Measurements from ENCODE around the gene TRIM67.

TRIM67 gene

GRCh38 chr1:231161667-231162296 lies at the start of gene TRIM67:
Gene TRIM67, plus strand, starts transcription at chr1:231162058. Its CDS starts 912 bp downstream, at chr1:231162970.
- Histone ChIP-seq H3F3A (ENCODE audit: insufficient read depth, low read length) (no peaks in the 10 kb centered on the region), H3K79me2 (ENCODE audit: low read length) (no peaks in the 10 kb centered on the region), H3K4me1 (ENCODE audit: low read length) (no peaks in the 10 kb centered on the region), H3K9ac (ENCODE audit: low read length) (no peak within 1 kb of the TSS), H3K27ac (ENCODE audit: low read length) (no peak within 1 kb of the TSS), H3K9me2 (replicated peaks; ENCODE audit: insufficient read depth, low read length) (no peaks in the 10 kb centered on the region), H3K27me3 (replicated peaks; ENCODE audit: insufficient read depth, low read length) (no peaks in the 10 kb centered on the region; the same call in 1 of the 2 replicates), H4K20me1 (ENCODE audit: insufficient read depth, low read length) (no peaks in the 10 kb centered on the region), H3K9me3 (replicated peaks; ENCODE audit: insufficient read depth, low read length) (no peaks in the 10 kb centered on the region), H3K36me3 (replicated peaks; ENCODE audit: insufficient read depth, low read length) (no peaks in the 10 kb centered on the region), H2AFZ (ENCODE audit: low read length) (no peak within 1 kb of the TSS), H3K4me2 (ENCODE audit: low read depth, low read length) (peak within 1 kb of the TSS; percentile 47; the same call in 1 of the 2 replicates), H3K4me3 (ENCODE audit: low read length) (no peak within 1 kb of the TSS)
- no peak for DNase-seq
- TF ChIP-seq EZH2 (optimal IDR thresholded peaks at IDR 0.05; ENCODE audit: low read depth, low read length), result no peak

GRCh38 chr1:231116738-231117137 lies 45.1 kb upstream of the TRIM67 start:
- Histone ChIP-seq H3K27ac (ENCODE audit: low read length) (no peak overlapping the region), H3K4me2 (ENCODE audit: low read depth, low read length) (no peak overlapping the region), H4K20me1 (ENCODE audit: insufficient read depth, low read length) (no peaks in the 10 kb centered on the region), H3K4me1 (ENCODE audit: low read length) (no peaks in the 10 kb centered on the region), H3K9ac (ENCODE audit: low read length) (no peak overlapping the region), H2AFZ (ENCODE audit: low read length) (no peak overlapping the region), H3F3A (ENCODE audit: insufficient read depth, low read length) (no peaks in the 10 kb centered on the region), H3K36me3 (replicated peaks; ENCODE audit: insufficient read depth, low read length) (no peaks in the 10 kb centered on the region), H3K9me2 (replicated peaks; ENCODE audit: insufficient read depth, low read length) (no peaks in the 10 kb centered on the region), H3K4me3 (ENCODE audit: low read length) (no peak overlapping the region), H3K79me2 (ENCODE audit: low read length) (no peaks in the 10 kb centered on the region), H3K27me3 (replicated peaks; ENCODE audit: insufficient read depth, low read length) (no peaks in the 10 kb centered on the region), H3K9me3 (replicated peaks; ENCODE audit: insufficient read depth, low read length) (no peaks in the 10 kb centered on the region)
- TF ChIP-seq EZH2 (optimal IDR thresholded peaks at IDR 0.05; ENCODE audit: low read depth, low read length) (no peak), CTCF (IDR thresholded peaks at IDR 0.05; ENCODE audit: low read length) (no peak), EZH2phosphoT487 (IDR thresholded peaks at IDR 0.05; ENCODE audit: low read length) (no peak)
- DNase-seq, result no peak

- DNase-seq, result no peak
- no peak overlapping the region for H3K4me3 ChIP-seq (ENCODE audit: low read length)
- no peaks in the 10 kb centered on the region for H3K9me2 ChIP-seq (replicated peaks; ENCODE audit: insufficient read depth, low read length)
- H4K20me1 ChIP-seq (ENCODE audit: insufficient read depth, low read length), result no peaks in the 10 kb centered on the region
- no peaks in the 10 kb centered on the region for H3K36me3 ChIP-seq (replicated peaks; ENCODE audit: insufficient read depth, low read length)
- no peak overlapping the region for H3K9ac ChIP-seq (ENCODE audit: low read length)
- no peaks in the 10 kb centered on the region for H3K9me3 ChIP-seq (replicated peaks; ENCODE audit: insufficient read depth, low read length)
- no peaks in the 10 kb centered on the region for H3K4me1 ChIP-seq (ENCODE audit: low read length)
- no peak overlapping the region for H2AFZ ChIP-seq (ENCODE audit: low read length)
- no peaks in the 10 kb centered on the region for H3K79me2 ChIP-seq (ENCODE audit: low read length)
- H3F3A ChIP-seq (ENCODE audit: insufficient read depth, low read length), result no peaks in the 10 kb centered on the region
- no peaks in the 10 kb centered on the region for H3K27me3 ChIP-seq (replicated peaks; ENCODE audit: insufficient read depth, low read length)
- no peak overlapping the region for H3K27ac ChIP-seq (ENCODE audit: low read length)
- no peak overlapping the region for H3K4me2 ChIP-seq (ENCODE audit: low read depth, low read length)
- TF ChIP-seq CTCF (IDR thresholded peaks at IDR 0.05; ENCODE audit: low read length) (no peak), EZH2 (optimal IDR thresholded peaks at IDR 0.05; ENCODE audit: low read depth, low read length) (no peak), EZH2phosphoT487 (IDR thresholded peaks at IDR 0.05; ENCODE audit: low read length) (no peak)
Observed at GRCh38 chr1:231118704-231119453, 43.0 kb upstream of the TRIM67 start.

GRCh38 chr1:231121533-231121932 lies 40.3 kb upstream of the TRIM67 start:
- H3F3A ChIP-seq (ENCODE audit: insufficient read depth, low read length), result no peaks in the 10 kb centered on the region
- H3K4me1 ChIP-seq (ENCODE audit: low read length), result no peaks in the 10 kb centered on the region
- H3K4me2 ChIP-seq (ENCODE audit: low read depth, low read length), result no peak overlapping the region
- no peak overlapping the region for H2AFZ ChIP-seq (ENCODE audit: low read length)
- H3K4me3 ChIP-seq (ENCODE audit: low read length), result no peak overlapping the region
- H3K27me3 ChIP-seq (replicated peaks; ENCODE audit: insufficient read depth, low read length), result no peaks in the 10 kb centered on the region
- H3K79me2 ChIP-seq (ENCODE audit: low read length), result no peaks in the 10 kb centered on the region
- no peaks in the 10 kb centered on the region for H3K36me3 ChIP-seq (replicated peaks; ENCODE audit: insufficient read depth, low read length)
- no peak for DNase-seq
- H4K20me1 ChIP-seq (ENCODE audit: insufficient read depth, low read length), result no peaks in the 10 kb centered on the region
- no peaks in the 10 kb centered on the region for H3K9me3 ChIP-seq (replicated peaks; ENCODE audit: insufficient read depth, low read length)
- H3K27ac ChIP-seq (ENCODE audit: low read length), result no peak overlapping the region
- no peaks in the 10 kb centered on the region for H3K9me2 ChIP-seq (replicated peaks; ENCODE audit: insufficient read depth, low read length)
- no peak overlapping the region for H3K9ac ChIP-seq (ENCODE audit: low read length)
- TF ChIP-seq EZH2 (optimal IDR thresholded peaks at IDR 0.05; ENCODE audit: low read depth, low read length) (no peak), EZH2phosphoT487 (IDR thresholded peaks at IDR 0.05; ENCODE audit: low read length) (no peak), CTCF (IDR thresholded peaks at IDR 0.05; ENCODE audit: low read length) (no peak)
